Left renal pelvis (tissue), 4 donors: ENCODE data around the gene PDZD2. TPM values are rescaled to one million over a fixed set of nuclear protein-coding genes. Genes with fewer than 3 reads are reported as not detected.

Experiments used
- DNase-seq, 4 donors: peaks; one replicate each; pipeline ENCODE4 v3.0.0-alpha.2; 2013; ENCODE audit warnings: low read depth in 4 of 4, low spot score in 3 of 4
- polyA plus RNA-seq, 4 donors: library from polyadenylated mRNA; unstranded; fragments of 120-200 nt; gene quantifications; one replicate each; pipeline ENCODE4 v1.2.1, GENCODE V29; 2013; ENCODE audit not compliant: insufficient read length in 4 of 4

PDZD2 gene
- polyA plus RNA-seq, 4 donors: 17.3 to 27.0 (median 18.7) TPM

DNA sequence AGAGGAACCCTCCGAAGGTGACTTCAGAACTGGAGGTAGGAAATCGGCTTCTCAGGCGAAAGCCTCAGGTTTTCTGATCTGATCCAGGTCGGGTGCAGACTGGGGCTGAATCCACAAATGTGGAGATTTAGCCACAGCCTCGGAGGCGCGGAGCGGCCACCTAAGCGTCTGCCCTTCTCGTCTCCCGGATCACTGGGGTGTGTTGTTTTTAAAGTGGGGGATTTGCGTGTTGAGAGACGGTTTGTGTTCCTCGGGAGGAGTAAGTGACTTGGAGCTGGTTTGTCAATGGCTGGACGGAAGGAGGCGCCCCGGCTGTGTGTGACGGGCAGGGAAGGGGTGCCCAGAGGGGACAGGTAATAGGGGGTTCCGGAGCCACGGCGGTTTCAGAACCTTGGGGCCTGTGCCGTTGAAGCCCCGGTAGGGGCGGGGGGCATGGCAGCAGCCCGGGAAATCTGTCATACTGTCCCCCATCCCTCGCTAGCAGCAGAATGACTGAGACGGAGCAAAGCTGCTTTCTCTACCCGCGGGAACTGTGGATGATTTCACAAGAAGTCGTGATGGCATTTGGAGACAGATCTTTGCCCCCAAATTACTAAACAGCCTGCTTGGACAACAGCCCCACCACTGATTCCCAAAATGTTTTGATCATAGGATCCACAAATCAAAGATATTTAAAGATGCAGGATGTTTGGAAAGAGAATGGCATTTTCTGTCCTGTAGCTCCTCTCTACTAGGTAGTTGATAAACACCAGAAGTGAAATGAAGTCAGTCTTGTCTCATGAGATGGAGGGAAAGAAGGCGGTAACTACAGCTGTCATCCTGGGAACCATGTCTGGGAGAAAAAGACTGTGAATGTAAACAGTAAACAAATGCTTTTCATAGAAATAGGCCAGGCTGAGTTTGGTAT, 216.5 kb downstream of the PDZD2 start:
- no peak for DNase-seq

DNA sequence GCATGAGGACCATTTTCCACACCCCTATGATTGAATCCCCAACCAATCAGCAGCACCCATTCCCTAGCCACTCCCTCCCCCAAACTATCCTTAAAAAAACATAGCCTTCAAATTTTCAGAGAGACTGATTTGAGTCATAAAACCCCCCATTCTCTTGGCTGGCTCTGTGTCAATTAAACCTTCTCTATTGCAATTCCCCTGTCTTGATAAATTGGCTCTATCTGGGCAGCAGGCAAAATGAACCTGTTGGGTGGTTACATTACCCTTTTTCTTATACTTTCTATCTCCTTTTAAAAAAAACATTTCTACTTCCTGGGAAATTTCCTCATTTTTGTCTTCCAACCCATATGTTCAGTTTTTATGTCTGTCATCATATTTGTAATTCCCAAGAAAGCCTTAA, 220.2 kb downstream of the PDZD2 start:
- no peak for DNase-seq

DNA sequence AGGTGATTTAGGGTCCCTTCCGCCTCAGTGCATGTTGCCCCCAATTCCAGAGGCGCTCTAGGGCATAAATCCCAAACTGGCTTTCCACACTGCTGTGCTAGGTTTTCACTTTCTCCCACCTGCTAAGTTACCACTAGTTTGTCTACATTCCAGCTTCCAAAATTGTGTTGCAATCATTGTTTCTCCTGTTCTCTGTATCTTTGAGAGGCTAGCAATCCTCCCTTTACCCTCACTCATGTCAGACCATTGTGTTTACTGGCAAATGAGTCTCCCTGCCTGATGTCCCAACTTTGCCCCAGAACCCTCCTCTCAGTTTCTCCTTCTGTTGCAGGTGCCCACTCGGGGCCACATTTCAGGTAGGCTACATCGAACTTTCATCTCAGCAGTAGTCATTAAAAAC, 221.3 kb downstream of the PDZD2 start:
- DNase-seq: no peak

DNA sequence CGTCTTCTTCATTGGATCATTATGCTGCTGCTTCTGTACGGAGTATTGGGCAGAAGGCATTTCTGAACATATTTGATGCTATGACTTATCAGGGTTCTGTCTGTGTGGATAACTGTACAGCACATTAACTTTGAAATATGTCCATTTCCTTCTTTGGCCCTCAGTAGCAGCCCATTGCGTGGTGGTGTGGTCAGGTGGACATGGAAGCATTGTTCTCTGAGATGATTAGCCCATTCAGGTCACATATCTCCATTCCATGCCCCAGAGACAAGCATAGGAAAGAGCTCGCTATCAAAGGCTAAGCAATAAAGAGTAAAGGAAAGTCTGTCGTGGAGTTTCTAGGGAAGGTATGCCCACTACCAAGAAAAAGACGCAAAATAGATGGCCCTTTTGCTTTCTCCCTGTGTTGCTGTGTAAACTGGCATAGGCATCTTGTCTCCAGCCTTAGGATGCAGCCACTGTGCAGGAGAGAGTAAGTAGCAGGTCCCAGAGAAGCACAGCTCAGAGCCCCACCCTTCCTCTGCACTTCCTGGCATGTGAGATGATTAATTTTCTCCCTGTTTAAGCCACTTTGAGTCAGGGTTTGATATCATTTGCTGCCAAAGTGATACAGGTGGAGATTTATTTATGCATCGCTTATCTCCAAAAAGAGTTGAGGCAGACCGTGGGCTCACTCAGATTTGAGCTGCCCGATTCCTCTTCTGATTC, 221.9 kb downstream of the PDZD2 start:
- DNase-seq: no peak

DNA sequence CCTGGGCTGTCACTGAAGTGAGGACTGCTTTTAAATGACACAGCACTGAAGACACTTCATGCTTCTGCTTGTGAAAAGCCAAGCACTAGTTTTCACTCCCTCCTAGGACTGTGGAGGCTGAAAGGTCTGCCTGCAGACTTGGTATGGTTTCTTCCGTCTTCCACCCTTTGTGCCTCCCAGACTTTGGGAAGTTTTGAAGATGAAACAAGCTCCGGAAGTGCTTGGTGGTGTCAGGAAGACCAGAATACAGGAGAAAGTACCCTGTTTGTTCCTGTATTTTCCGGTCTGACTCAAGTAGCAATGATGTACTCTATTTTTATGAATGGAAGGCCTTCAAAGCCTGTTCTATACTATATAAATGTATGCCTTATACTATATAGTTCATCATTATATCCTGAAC, 222.7 kb downstream of the PDZD2 start:
- no peak for DNase-seq

DNA sequence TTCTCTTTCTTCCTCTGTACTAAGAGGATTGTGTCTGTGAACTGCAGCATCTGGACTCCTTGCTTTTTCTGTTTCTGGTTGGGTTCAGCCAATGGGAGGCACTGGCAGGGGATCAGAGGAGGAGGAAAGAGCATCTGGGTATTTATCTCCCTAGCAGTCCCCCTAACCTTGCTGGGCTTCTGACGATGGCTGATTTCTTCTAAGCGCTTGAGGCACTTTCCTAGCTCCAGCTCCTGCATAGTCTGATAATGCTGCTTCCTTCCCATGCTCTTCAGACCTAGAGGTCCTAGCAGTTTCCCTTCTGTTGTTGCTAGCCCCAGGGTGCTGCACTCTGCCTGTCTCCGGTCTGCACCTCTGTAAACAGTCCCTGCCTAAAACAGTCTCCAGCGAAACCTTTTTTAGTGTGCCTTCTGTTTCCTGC, 225.1 kb downstream of the PDZD2 start:
- no peak for DNase-seq

DNA sequence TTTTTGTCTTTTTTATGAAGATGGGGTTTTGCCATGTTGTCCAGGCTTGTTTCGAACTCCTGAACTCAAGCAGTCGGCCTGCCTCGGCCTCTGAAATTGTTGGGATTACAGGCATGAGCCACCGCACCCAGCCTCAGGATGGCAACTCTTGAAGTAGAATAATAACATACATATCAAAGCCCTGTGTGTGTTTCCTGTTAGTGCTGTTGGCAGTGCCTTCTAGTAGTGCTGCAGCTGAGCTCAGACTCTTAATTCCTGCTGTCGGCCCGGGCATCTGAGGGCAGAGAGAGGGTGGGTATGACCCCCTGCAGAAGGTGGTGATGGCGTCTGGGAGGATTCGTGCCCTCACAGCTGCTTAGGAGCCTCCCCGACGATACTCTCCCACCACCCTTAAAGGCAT, 227.2 kb downstream of the PDZD2 start:
- no peak for DNase-seq

DNA sequence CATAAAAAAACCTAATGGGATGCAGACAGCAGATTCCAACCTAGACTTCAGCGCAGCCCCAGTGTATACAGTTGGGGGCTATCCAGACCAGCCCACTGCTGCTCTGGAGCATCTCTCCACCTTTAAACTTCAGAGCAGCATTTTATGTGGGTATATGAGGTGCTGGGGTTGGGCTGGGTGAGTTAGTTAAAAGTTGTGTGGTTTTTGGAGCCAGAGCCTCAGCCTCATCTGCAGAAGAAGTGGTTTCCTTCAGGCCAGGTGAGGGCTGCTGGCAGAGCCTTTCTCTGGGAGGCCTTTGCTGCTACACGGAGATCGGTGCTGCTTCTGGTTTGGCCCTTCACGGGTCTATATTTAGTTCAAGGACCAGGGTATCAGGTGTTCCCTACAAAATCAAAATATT, 228.3 kb downstream of the PDZD2 start:
- no peak for DNase-seq

DNA sequence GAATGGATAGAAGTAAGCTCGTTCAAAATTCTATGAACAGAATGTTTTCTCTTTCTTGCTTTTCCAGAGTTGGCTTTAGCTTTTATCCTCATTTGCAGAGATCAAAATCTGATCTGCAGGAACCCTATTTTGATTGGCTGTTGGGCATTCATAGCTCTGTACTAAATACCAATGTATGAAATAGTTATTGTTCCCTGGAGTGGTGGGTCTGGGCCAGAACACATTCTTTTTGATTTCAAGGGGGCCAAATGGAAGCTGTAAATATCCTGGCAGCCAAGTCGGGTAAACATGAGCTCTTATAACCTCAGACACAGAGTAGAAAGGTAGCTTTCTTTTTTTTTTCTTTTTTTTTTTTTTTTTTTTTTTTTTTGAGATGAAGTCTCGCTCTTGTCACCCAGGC, 241.5 kb downstream of the PDZD2 start:
- no peak for DNase-seq

DNA sequence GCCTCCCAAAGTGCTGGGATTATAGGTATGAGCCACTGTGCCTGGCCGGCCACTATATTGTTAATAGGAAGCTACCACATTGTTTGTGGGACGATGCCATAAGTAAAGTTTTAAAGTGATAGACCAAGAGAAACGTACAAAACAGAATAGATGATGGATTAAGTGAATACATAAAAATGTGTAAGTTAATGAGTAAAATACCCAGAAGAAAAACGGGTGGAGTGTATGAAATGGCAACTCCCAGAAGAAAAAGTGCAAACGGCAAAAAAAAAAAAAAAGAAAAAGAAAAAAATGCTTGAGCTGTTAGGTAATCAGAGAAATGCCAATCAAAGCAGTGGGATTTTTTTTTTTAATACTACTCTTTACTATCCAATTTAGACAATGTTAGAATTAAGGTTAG, 246.0 kb downstream of the PDZD2 start:
- DNase-seq: no peak

DNA sequence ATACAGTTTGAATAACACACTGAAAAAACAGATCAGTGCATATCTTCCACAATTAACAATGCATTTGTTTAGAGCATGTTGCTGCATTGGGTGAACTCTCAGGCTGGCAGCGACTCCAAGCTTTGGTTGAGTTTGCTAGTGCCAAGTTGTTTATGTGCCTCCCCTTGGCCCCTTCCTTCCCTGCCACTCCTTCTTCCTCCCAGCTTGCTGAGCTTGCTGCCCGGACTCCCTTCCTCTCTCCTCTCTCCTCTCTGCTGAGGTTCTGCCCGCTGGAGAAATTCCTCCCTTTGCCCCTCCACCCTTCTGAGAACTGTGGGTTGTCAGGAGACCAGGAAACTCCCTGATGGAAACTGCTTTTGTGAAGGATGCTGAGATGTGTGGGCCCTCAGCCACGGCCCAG, 247.3 kb downstream of the PDZD2 start:
- DNase-seq: no peak

DNA sequence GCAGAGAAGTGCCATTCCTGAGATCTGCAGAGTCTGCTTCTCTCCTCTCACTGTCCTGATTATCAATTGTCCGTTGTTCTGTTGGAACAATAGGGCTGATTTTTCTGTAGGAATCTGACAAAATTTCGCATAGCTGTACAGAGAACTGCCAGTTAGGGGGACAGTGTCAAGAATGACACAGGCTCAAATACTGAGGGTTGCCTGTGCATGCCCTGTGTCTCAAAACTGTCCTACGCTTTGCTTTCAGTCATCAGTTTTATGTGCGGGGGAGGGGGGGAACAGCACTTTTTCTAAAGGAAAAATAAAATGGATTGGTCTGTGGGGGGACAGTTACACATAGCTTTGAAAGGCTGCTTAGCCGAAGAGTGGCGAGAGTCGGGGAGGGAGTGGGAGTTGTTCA, 248.6 kb downstream of the PDZD2 start:
- no peak for DNase-seq

DNA sequence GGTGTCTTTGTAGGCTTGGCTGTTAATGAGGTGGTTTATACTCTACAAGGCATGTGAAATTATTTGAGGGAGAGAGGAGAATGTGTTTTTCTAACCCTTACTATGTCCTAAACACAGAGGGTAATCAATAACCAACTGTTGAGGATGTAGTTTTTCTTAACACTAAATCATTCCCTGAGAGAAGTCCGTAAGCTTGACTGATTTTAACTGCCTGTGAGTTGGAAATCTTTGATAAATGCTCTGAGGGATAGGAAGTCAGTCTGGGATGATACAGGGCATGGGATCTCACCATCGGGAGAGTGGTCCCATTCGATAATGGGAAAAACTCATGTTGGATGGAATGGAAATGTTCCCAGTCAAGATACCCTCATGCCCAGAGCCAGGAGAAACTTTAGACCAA, 249.6 kb downstream of the PDZD2 start:
- no peak for DNase-seq

DNA sequence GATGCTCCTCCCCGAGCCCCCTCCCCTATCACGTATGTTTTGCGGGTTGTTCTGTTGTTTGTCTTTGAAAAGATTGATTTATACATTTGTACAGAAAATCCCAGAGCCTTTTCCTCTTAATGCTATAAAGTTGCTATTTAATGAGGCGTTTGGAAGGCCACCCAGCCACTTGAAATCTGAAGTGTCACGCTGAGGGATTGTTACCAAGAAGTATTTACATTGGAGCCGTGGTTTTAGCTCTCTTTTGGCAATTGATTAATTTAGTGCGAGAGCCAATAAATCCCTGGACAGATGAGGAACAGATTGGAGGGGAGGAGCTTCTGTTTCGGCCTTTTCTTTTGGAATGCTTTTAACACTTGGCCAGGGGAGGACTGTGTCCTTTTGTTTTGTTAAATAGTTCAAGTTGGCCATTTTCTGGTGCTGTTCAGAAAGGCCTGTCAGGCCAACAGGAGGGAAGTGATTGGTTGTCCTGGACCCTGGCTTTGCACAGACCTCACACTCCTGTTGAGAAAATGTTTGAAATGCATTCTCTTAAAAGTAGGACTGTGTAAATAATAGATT, 250.2 kb downstream of the PDZD2 start:
- peak in 3 of 4 donors; percentile 76 to 88 (median 80) for DNase-seq

DNA sequence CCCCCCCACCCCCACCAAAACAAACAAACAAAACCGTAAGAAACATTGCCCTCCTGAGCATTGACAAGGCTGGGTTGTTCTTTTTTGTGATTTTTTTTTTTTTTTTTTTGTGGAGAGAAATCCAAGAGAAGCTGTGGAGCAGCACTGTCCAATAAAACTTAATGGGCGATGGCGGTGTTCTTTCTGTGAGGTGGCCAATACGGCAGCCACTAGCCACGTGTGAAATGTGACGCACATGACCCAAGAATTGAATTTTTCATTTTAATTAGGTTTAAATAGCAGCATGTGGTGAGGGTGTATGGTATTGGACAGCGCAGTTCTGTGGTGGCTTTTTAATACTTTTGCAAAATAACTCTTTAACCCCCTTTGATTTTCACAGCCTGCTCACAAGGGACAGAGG, 251.1 kb downstream of the PDZD2 start:
- no peak for DNase-seq

DNA sequence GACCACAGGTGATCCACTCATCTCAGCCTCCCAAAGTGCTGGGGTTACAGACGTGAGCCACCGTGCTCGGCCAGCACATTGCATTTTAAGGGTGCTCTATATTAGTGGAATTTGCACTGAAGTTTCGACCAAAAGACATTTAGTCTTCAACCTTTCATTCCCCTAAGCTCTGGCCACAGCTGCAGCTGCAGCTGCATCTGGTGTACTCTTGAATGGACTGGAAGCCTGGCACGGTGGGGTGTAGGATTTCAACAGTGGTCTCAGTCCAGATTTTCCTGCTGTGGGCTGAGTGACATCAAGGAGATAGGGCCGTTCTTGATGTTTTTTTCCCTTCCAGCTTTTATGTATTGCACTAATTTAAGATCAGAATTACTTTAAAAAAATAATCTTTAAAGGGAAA, 255.2 kb downstream of the PDZD2 start:
- DNase-seq: no peak

DNA sequence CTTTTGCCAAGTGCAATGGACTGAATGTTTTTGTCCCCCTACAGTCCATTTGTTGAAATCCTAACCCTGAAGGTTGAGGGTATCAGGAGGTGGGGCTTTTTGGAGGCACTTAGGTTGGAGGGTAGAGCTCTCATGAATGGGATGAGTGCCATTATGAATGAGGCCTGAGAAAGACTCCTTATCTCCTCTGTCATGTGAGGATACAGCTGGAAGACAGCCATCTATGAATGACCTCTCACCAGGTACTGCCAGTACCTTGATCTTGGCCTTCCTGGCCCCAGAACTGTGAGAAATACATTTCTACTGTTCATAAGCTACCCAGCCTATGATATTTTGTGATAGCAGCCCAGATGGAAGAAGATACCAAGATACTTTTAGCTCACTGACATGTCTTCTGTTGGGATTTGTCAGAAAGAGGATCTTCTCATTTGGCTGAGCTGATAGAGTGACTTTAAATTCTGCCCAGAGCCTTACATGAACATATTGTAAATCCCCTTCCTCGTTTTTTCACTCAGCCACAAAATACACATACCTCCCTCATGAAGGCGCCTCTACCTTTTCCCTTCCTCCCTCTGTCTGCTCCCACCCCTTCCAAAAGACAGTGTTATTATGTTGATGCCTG, 256.4 kb downstream of the PDZD2 start:
- no peak for DNase-seq

DNA sequence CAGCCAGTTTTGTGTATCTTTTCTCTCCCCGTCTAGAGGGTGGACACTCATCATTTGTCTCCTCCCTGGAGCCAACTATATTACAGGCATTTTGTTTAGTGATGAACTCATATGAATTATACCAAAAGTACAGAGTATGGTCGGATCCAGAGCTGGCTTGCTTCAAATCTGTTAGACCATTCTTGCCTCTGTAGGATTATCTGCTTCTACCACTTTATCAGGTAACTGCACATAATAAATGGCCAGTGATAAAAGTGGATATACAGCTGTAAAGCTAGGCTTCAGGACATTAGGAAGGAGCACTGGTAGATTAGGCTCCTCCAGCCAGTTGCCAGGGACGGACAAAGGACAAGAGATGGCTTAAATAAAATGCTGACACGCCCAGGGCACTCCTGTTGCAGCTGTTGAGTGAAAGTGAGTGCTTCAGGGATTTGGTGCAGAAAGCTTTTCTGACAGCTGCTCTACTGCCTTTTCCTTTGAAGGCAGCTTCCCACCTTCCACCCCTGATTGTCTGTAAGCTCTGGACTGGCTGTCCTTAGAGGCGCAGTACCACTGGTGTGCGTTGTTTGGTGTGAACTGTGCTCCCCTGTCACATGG, 259.2 kb downstream of the PDZD2 start:
- no peak for DNase-seq

DNA sequence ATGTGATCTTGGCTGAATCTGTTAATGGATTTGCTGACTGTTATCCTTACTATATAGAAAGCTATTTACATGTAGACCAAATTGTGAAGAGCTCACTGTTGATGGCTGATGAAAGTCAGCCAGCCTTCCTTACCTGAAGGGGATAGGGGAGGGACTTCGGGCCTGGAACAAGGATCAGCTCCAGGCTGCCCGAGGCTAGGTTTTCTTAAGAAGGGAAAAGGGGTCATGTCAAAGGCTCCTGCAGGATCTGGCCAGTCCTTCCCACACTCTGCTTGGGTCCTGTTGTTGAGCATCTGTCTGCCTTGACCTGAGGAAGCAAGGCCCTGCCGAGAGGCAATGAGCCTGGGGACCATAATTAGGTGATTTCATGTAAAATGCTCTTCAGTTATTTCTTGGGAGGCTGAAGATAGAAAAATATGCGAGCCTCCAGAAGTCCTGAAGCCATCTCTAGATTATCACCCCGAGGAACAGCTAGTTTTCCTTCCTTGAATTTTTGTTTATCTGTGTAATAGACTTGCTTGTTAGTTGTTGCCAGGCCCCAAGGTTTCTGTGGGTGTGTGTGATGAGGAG, 261.4 kb downstream of the PDZD2 start:
- no peak for DNase-seq

DNA sequence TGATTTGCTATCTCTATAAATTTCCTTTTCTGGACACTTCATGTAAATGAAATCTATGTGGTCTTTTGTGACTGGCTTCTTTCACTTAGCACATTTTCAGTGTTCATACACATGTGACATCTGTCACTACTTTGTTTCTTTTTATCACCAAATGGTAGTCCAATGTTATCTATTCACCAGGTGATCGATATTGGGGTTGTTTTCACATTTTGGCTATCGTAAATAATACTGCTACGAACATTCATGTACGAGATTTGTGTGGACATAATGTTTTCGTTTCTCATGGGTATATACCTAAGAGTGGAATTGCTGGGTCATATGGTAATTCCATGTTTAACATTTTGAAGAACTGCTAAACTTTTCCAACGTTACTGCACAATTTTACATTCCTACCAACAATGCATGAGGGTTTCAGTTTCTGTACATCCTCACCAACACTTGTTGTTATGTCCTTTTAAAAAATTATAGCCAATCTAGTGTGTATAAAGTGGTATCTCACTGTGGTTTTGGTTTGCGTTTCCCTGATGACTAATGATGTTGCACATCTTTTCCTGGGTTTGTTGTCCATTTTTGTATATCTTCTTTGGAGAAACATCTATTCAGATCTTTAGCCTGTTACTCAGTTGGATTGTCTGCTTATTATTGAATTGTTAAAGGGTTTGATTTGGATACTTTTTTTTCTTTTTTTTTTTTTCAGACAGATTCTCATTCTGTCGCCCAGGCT, 263.0 kb downstream of the PDZD2 start:
- no peak for DNase-seq
